Dedifferentiated amniotic fluid mesenchymal stem cell (primary cell): ENCODE data around the gene PRKAG3.

ENCODE experiments used
- DNase-seq: peaks from one replicate; pipeline ENCODE4 v3.0.0-alpha.2; 2016; ENCODE audit errors: extremely low spot score

The PRKAG3 gene

GRCh38 chr2:218814540-218815243 lies 16.9 kb downstream of the PRKAG3 start:
- no peak for DNase-seq

- DNase-seq = no peak
Measured at GRCh38 chr2:218813771-218814460, 17.7 kb downstream of the PRKAG3 start.

GRCh38 chr2:218812861-218813260 lies 18.7 kb downstream of the PRKAG3 start:
- DNase-seq = no peak

GRCh38 chr2:218812096-218812815 lies 19.3 kb downstream of the PRKAG3 start:
- DNase-seq = no peak

GRCh38 chr2:218811382-218811781 lies 20.2 kb downstream of the PRKAG3 start:
- DNase-seq = no peak

GRCh38 chr2:218810256-218810655 lies 21.3 kb downstream of the PRKAG3 start:
- no peak for DNase-seq

- no peak for DNase-seq
Measured at GRCh38 chr2:218809515-218809914, 22.1 kb downstream of the PRKAG3 start.

GRCh38 chr2:218807626-218808025 lies 24.0 kb downstream of the PRKAG3 start:
- DNase-seq = no peak

GRCh38 chr2:218806346-218806978 lies 25.1 kb downstream of the PRKAG3 start:
- DNase-seq = peak; percentile 98

- peak; percentile 32 for DNase-seq
Measured at GRCh38 chr2:218805627-218806026, 26.0 kb downstream of the PRKAG3 start.

- no peak for DNase-seq
Measured at GRCh38 chr2:218804817-218805216, 26.8 kb downstream of the PRKAG3 start.

GRCh38 chr2:218802386-218802994 lies 29.1 kb downstream of the PRKAG3 start:
- no peak for DNase-seq

- no peak for DNase-seq
Measured at GRCh38 chr2:218799990-218800389, 31.6 kb downstream of the PRKAG3 start.

- no peak for DNase-seq
Measured at GRCh38 chr2:218798767-218799504, 32.7 kb downstream of the PRKAG3 start.

GRCh38 chr2:218796691-218797090 lies 34.9 kb downstream of the PRKAG3 start:
- DNase-seq = no peak

GRCh38 chr2:218792433-218792832 lies 39.2 kb downstream of the PRKAG3 start:
- DNase-seq = no peak

GRCh38 chr2:218788529-218789255 lies 42.9 kb downstream of the PRKAG3 start:
- DNase-seq = peak; percentile 28

GRCh38 chr2:218786133-218786532 lies 45.5 kb downstream of the PRKAG3 start:
- no peak for DNase-seq

- DNase-seq = peak; percentile 12
Measured at GRCh38 chr2:218785103-218785502, 46.5 kb downstream of the PRKAG3 start.

GRCh38 chr2:218783688-218784087 lies 47.9 kb downstream of the PRKAG3 start:
- no peak for DNase-seq

GRCh38 chr2:218782528-218782844 lies 49.1 kb downstream of the PRKAG3 start:
- DNase-seq = no peak
